Parathyroid adenoma (tissue), 2 donors: ENCODE results near the gene NR4A1.

Source experiments
- H2AFZ ChIP-seq: fragments of 300-600 bp; sonication (generic); one replicate; pipeline ENCODE4 v1.7.0; 2017; ENCODE audit warnings: antibody characterized with exemption, mild to moderate bottlenecking
- H3K27ac ChIP-seq: fragments of 300-600 bp; sonication (generic); one replicate; pipeline ENCODE4 v1.7.0; 2017
- H3K27me3 ChIP-seq: fragments of 300-600 bp; sonication (generic); one replicate; pipeline ENCODE4 v1.7.0; 2017; ENCODE audit warnings: low read length; ENCODE audit not compliant: control insufficient read depth, insufficient read depth
- H3K36me3 ChIP-seq: fragments of 300-600 bp; sonication (generic); one replicate; pipeline ENCODE4 v1.7.0; 2017; ENCODE audit warnings: low read length; ENCODE audit not compliant: control insufficient read depth, insufficient read depth
- H3K4me1 ChIP-seq: fragments of 300-600 bp; sonication (generic); one replicate; pipeline ENCODE4 v1.7.0; 2017; ENCODE audit warnings: control low read depth
- H3K4me2 ChIP-seq: fragments of 300-600 bp; sonication (generic); one replicate; pipeline ENCODE4 v1.7.0; 2017; ENCODE audit warnings: low read length
- H3K4me3 ChIP-seq: fragments of 300-600 bp; sonication (generic); one replicate; pipeline ENCODE4 v1.7.0; 2017; ENCODE audit warnings: low read depth, low read length
- H3K79me2 ChIP-seq: fragments of 300-600 bp; sonication (generic); one replicate; pipeline ENCODE4 v1.7.0; 2017; ENCODE audit warnings: control low read depth
- H3K9ac ChIP-seq: fragments of 300-600 bp; sonication (generic); one replicate; pipeline ENCODE4 v1.7.0; 2017; ENCODE audit warnings: mild to moderate bottlenecking
- H3K9me3 ChIP-seq: fragments of 300-600 bp; sonication (generic); one replicate; pipeline ENCODE4 v1.7.0; 2017; ENCODE audit warnings: low read length; ENCODE audit not compliant: control insufficient read depth
- CTCF ChIP-seq: fragments of 300-600 bp; sonication (generic); IDR thresholded peaks from one replicate; pipeline ENCODE4 v1.7.0; 2017; ENCODE audit warnings: antibody characterized with exemption, mild to moderate bottlenecking
- donor health status: primary hyperparathyroidism.

Gene NR4A1

GRCh38 chr12:52050758-52051541 lies at the start of gene NR4A1:
Gene NR4A1, plus strand, starts transcription at chr12:52051442. Its CDS starts 2,887 bp downstream, at chr12:52054329.
- H3K27ac ChIP-seq, result peak within 1 kb of the TSS; percentile 94
- peak within 1 kb of the TSS; percentile 73 for H3K9ac ChIP-seq
- TF ChIP-seq CTCF, result peak; percentile 49
- H3K9me3 ChIP-seq, result no peaks in the 10 kb centered on the region
- peaks cover 11% of the 10 kb centered on the region for H3K4me1 ChIP-seq
- no peaks in the 10 kb centered on the region for H3K36me3 ChIP-seq
- H3K27me3 ChIP-seq, result no peaks in the 10 kb centered on the region
- peak within 1 kb of the TSS; percentile 80 for H2AFZ ChIP-seq
- peaks cover 4% of the 10 kb centered on the region for H3K79me2 ChIP-seq
- peak within 1 kb of the TSS; percentile 60 for H3K4me3 ChIP-seq
- peak within 1 kb of the TSS; percentile 81 for H3K4me2 ChIP-seq

- Histone ChIP-seq H3K9me3 (no peaks in the 10 kb centered on the region), H3K9ac (no peak overlapping the region), H3K27ac (no peak overlapping the region), H3K4me2 (no peak overlapping the region), H3K79me2 (no peaks in the 10 kb centered on the region), H2AFZ (no peak overlapping the region), H3K36me3 (no peaks in the 10 kb centered on the region), H3K4me1 (peaks cover 2% of the 10 kb centered on the region), H3K4me3 (no peak overlapping the region), H3K27me3 (no peaks in the 10 kb centered on the region)
- TF ChIP-seq CTCF, result no peak
Observed at GRCh38 chr12:52003016-52003550, 48.2 kb upstream of the NR4A1 start.

- Histone ChIP-seq H3K4me3 (no peak overlapping the region), H3K9me3 (no peaks in the 10 kb centered on the region), H3K36me3 (no peaks in the 10 kb centered on the region), H3K4me1 (peaks cover 2% of the 10 kb centered on the region), H2AFZ (no peak overlapping the region), H3K4me2 (no peak overlapping the region), H3K79me2 (no peaks in the 10 kb centered on the region), H3K27me3 (no peaks in the 10 kb centered on the region), H3K9ac (no peak overlapping the region), H3K27ac (no peak overlapping the region)
- no peak for TF ChIP-seq CTCF
Observed at GRCh38 chr12:52003591-52003990, 47.7 kb upstream of the NR4A1 start.

GRCh38 chr12:52004042-52004648 lies 47.1 kb upstream of the NR4A1 start:
- Histone ChIP-seq H3K27me3 (no peaks in the 10 kb centered on the region), H3K79me2 (no peaks in the 10 kb centered on the region), H3K27ac (no peak overlapping the region), H2AFZ (no peak overlapping the region), H3K4me1 (peaks cover 2% of the 10 kb centered on the region), H3K36me3 (no peaks in the 10 kb centered on the region), H3K4me2 (no peak overlapping the region), H3K9ac (no peak overlapping the region), H3K4me3 (no peak overlapping the region), H3K9me3 (no peaks in the 10 kb centered on the region)
- TF ChIP-seq CTCF, result peak; percentile 77
